GM21825 (cell line): ENCODE measurements around the gene P3H4.

Experiments used
- ATAC-seq: cut with Tn5 transposase; IDR thresholded peaks from one replicate; pipeline ENCODE4 v1.9.1; 2021; ENCODE audit warnings: mild to moderate bottlenecking, moderate library complexity; ENCODE audit not compliant: unreplicated experiment

P3H4 gene

DNA sequence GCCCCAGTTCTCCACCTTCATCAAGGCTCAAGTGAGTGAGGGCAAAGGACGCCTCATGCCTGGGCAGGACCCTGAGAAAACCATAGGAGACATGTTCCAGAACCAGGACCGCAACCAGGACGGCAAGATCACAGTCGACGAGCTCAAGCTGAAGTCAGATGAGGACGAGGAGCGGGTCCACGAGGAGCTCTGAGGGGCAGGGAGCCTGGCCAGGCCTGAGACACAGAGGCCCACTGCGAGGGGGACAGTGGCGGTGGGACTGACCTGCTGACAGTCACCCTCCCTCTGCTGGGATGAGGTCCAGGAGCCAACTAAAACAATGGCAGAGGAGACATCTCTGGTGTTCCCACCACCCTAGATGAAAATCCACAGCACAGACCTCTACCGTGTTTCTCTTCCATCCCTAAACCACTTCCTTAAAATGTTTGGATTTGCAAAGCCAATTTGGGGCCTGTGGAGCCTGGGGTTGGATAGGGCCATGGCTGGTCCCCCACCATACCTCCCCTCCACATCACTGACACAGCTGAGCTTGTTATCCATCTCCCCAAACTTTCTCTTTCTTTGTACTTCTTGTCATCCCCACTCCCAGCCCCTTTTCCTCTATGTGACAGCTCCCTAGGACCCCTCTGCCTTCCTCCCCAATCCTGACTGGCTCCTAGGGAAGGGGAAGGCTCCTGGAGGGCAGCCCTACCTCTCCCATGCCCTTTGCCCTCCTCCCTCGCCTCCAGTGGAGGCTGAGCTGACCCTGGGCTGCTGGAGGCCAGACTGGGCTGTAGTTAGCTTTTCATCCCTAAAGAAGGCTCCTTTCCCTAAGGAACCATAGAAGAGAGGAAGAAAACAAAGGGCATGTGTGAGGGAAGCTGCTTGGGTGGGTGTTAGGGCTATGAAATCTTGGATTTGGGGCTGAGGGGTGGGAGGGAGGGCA is 10.7 kb upstream of the P3H4 start:
- ATAC-seq: no peak

DNA sequence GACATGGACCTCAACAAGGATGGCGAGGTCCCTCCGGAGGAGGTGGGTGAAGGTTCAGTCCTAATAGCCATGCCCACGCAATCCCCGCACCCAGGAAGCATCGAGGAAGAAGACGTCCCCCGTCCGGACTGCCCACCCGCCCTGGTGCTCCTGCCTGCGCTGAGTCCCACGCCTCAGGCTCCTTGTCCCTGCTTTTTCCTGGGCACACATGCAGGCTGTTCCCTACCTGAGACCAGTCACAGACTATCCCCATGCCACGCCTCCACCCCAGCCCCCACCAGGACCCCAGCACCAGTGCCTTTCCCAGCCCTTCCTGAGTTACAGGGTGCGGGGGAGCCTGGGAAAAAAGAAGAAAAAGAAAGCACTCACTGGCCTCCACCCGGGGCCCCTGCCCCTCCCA is 10.0 kb upstream of the P3H4 start:
- ATAC-seq: no peak

DNA sequence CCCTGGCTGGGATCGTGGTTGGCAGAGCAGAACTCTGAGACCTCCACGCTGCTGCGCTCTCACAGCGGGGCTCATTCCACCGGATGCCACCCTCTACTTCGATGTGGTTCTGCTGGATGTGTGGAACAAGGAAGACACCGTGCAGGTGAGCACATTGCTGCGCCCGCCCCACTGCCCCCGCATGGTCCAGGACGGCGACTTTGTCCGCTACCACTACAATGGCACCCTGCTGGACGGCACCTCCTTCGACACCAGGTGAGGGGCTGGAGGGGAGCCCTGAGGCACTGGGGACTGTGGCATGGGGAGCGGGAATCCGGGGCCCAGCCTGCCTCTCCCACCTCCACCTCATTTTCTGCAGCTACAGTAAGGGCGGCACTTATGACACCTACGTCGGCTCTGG is 6.3 kb upstream of the P3H4 start:
- ATAC-seq: no peak

DNA sequence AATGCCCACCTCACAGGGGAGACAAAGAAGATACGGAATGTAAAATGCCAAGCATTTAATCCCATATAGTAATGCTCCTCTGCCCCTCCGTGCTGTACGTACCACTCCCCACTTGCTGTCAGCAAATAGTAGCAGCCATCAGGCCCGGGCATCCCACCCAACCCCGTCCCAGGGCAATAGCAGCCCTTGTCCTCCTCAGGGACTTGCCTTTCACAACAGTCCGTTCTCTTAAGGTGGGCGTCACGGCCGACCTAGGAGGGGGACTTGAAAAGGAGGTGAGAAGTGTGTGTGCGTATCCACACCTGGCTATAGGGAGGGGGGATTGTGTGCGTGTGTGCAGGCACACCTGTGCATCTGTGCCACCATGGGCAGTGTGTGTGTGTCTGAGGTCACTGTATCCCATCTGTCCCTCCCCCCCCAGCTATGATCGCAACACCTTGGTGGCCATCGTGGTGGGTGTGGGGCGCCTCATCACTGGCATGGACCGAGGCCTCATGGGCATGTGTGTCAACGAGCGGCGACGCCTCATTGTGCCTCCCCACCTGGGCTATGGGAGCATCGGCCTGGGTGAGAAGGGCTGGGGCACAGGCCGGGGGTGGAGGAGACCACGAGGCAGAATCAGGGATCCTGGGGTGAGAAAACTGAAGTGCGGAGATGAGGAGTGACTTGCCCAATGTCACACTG is 5.0 kb upstream of the P3H4 start:
- no peak for ATAC-seq

DNA sequence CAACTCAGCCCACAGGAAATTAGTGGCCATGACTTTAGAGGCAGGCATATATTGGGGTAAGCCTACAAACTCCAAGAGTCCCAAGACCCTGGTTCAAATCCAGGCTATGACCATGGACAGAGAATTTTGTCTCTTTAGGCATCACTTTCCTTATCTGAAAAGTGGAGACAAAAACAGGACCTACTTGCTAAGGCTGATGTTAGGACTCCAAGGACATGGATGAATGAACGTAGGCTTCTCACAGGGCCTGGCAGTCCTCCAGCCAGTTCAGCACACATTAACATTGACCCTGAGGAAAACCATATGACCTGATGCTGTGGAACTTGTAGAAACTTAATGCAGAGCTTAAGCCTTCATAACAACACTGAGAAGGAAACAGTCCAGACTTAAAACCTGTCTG is 2.4 kb upstream of the P3H4 start:
- ATAC-seq: no peak

DNA sequence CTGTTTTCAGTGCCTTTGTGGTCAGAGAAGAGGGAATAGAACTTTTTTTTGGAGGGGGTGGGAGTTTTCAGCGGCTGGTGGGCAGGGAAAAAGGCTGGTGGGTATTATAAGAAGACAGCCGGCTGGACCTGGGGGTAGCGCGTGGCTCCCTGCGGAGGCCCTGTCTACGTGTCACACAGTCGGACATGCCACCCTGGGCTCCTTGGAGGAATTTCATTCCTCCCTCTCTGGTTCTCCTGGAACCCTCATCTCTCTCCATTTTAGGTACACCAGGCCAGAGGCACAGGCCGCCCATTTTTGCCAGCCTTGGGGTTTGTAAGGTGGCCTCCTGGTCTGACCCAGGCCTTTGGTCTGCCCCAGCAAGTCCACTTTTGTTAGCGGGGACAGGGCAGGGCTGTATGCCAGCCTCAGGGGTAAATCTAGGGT is 2.0 kb upstream of the P3H4 start:
- no peak for ATAC-seq

DNA sequence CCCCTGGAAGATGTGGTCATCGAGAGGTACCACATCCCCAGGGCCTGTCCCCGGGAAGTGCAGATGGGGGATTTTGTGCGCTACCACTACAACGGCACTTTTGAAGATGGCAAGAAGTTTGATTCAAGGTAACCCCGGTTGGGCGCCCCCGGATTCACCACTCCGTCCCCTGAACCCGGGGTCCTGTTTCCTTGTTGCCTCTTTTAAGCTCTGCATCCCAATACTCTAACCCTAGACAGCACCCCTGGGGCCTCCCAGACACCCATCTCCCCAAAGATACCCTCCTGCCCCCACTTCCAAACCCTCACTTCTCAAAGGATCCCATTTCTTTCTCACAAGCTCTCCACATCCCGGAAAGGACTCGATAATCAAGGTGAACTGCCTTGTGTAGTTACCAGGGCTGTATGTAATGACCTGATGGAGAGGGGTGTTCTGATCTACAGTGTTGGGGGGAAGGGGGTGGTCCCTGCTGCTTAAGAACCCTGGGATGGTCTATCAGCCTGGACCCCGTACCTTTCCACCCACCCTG is 1.5 kb upstream of the P3H4 start:
- no peak for ATAC-seq

DNA sequence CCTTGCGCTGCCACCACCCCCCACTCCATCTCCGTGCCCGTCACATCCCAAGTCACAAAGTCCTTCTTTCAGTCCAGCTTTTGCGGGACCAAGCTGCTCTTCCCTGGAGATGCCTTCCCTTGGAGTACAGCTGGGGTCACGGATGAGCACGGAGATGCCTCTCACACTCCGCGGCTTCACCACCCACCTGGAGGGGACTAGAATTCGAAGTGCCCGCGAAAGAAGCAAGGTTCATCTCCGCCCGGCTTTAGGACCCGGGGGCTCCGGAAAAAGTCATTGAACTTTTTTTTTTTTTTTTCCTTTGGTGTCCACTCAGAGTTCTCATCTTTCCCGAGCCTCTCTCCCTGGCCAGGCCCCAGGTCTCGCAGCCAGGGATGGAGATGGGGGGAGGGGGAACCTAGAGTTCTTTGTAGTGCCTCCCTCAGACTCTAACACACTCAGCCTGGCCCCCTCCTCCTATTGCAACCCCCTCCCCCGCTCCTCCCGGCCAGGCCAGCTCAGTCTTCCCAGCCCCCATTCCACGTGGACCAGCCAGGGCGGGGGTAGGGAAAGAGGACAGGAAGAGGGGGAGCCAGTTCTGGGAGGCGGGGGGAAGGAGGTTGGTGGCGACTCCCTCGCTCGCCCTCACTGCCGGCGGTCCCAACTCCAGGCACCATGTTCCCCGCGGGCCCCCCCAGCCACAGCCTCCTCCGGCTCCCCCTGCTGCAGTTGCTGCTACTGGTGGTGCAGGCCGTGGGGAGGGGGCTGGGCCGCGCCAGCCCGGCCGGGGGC is 817 bp upstream of the P3H4 start, which contains the start of gene FKBP10:
FKBP10 (plus strand) TSS at position 624 of the 771 bp plus-strand sequence; CDS start at position 655, 31 bp downstream.
- ATAC-seq: no peak

DNA sequence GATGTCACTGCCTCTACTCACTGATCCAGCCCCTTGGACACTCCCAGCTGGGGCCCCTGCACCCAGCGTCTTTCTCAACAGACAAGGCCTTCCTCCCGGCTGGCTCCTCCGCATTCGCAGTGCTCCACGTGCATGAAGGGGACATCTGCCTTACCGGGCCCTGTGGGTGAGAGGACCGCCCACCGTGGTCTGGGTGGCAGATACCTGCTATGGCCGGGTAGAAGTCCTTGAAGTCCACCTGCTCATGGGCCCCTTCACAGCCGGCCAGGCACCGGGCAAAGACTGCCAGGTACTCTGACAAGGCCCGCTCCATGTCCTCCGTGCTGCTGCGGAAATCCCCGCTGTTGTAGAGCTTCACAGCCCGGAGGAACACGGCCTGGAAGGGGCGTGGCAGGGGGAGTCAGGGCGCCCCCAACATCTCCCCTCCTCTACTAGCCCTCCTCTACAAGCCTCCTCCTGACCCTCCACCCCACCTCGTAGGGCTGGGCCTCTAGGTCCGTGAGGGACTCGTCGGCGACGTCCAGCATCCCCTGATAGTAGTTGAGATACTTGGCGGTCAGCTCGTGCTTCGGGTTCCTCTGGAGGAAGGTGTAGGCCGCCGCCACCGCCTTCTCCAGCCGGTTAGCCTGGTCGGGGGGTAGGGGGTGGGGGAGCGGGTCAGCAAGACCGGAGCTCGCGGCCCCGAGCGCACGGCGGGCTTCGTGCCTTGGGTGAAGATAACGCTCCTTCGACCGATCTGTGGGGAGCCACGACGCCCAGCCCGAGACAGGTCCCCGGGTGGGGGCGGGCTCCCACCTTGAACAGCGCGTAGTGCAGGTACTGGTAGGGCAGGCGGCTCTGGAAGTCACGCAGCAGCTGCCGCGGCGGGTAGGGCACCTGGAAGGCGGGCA is 845 bp downstream of the P3H4 start:
- no peak for ATAC-seq

DNA sequence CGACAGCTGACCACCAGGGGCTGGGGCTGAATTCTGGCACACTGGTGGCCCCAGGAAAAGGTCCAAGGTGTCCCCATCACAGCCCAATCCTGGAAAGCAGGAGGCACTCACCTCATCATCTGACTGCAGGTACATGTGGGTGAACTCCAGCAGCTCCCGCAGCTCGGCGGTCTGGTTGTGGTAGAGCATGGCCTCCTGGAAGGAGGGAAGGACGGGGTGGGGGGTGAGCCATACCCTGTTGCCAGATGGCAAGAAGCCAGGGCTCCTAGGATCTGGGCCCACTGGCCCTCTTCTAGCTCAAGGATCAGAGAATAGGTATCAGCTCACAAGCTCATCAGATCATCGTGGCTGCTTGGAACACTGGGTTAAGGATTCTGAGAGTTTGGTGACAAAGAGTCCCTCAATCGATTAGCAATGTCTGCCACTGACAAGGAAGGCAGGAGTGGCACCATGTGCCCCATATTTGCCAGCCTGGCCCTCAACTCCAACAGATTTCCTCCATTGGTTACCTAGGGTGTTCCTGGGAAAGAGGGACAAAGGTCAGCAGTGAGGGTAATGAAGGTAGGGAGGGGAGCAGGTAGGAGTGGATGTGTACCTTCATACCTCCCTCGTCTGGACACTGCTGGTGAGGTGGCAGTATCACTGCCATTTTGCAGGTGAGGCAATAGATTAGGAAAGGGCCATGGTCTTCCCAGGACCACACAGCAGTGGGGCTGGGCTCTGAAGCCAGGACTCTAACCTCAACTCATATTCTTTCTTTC is 4.9 kb downstream of the P3H4 start:
- ATAC-seq: no peak

DNA sequence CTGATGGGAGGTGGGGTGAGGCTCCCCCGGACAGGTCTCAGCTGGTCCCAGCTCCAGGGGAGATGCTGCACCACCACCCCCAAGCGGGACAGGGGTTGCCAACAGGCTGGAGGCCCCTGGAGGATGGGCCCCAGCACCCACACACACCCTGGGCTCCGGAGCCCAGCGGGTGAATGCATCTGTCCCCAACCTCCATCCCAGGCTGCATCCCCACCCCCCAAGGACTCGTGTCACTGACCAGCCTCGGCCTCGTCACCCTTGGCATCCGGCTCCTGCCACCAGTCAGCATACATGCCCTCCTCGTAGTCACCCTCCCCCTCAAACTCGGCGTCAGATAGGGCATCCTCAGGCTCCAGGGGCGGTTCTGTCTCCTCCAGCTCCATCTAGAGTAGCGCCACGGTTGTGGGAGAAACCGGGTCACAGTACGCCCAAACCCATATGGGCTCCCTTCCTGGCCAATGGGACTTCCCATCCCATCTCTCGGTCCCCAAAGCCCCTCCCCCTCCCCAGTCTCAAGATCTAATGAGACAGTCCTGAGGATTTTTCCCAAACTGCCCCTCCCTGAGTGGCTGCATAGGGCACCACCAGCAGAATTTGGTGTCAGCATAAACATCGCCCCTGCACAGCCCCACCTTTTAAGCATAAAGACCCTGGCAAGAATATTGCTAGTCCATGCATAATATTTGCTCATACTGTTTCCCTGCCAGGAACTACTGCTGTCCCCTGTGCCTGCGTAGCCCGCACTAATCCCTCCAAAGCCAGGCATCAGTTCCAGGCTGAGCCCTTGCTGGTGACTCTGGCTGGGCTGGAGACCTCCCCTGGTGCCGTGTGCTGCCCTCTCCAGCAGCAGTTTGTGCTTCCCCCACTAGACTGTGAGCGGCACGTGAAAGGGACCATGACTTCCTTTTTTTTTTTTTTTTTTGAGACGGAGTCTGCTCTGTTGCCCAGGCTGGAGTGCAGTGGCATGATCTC is 8.4 kb downstream of the P3H4 start:
- ATAC-seq: no peak

DNA sequence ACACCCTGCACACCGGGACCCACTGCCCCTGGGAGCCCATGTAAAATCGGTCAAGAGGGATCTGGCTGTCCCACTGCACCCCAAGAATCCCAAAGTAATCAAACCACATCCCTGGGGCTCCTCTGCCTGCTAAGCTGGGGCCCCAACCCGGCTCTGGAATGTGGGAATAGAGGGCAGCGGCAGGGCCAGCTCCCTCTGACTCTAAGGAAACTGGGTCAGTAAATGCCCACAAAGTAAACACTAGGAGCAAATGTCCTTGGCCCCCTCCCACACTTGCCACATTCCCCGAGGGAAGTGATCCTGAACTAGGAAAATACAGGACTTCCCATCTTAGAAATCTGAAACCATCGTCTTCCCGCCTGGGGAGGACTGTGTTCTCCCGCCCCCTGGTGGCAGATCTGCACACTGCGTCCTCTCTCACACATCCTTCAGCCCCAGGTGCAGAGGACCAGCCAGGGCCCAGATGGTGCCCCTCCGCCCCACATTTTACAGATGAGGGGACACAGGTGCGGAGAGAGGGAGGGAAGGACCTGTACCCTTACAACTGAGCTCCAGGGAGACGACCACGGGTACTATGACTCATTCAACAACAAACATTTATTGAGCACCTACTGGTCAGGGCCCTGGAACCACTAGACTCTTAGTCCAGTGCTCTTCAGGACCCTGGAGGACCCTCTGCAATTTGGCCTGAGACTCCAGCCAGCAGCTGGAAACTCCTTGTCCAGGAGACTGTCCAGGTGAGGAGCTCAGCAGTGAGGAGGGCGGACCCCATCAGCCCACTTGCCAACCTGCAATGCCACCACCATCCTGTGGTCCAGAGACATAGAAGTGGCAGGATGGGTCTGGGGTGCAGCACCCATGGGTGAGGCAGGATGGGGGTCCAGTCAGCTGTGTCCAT is 10.1 kb downstream of the P3H4 start:
- no peak for ATAC-seq

DNA sequence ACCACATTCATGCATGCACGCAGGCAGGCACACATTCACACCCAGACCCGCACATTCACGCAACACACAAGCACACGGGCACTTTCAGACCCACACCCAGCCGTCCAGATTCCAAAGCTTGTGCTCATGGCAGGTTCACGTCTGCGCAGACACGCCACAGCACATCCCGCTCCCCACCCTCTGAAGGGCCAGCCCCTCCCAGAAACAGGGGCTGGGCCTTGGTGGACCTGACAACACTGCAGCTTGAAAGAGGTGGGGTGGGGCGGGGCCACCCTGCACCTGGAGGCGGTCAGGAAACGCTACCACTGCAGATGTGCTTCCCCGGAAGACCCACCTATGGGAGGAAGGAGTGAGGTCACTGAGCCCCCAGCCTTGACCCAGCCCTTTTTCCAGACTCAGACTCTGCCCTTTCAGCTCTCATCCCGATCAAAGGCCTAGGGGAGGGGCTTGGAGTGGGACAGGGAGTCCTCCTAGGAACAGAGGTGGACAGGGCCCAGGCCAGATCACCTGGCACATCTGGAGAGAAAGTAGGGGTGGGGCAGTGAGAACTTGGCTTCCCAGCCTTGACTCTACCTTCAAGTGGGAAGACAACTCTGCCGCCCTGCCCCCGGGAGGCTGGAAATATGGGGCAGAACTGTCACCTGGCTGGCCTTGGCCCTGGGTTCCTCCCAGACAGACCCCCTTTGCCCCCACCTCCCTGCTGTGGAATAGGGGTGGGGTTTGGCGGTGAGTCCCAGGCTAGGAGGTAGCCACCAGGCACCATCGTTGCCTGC is 11.0 kb downstream of the P3H4 start:
- ATAC-seq: no peak

DNA sequence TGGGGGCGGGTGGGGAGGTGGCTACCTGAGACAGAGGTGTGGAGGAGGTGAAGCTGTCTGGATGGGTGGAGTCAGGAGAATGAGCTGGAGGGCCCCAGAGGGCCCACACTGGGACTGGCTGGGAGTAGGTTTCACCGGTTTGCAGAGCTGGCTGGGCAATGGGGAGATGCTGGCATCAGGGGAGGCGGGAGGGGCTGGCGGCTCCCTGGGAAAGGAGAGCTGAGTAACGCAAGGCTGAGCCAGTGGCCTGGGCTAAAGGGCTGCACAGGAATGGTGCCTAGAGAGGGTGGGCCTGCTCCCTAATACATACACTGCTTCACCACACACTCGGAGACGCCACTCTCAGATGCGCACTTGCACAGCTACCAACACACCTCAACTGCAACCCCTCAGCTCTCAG is 12.4 kb downstream of the P3H4 start:
- ATAC-seq: no peak

DNA sequence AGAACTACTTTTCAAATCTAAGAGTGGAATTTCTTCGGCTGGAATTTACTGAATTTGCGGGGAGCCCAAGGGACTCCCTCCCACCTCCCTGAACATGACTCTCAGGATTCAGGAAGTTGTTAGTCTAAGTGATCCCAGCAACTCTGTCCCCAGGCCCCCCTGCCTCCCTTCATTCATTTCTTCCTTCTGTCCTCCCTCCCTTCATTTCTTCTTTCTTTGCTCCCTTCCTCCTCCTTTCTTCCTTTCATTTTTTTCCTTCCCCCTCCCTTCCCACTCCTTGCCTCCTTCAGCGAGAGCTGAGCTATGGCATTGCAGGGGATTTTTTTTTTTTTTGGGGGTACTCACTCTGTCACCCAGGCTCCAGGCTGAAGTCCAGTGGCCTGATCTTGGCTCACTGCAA is 14.4 kb downstream of the P3H4 start:
- ATAC-seq: no peak

DNA sequence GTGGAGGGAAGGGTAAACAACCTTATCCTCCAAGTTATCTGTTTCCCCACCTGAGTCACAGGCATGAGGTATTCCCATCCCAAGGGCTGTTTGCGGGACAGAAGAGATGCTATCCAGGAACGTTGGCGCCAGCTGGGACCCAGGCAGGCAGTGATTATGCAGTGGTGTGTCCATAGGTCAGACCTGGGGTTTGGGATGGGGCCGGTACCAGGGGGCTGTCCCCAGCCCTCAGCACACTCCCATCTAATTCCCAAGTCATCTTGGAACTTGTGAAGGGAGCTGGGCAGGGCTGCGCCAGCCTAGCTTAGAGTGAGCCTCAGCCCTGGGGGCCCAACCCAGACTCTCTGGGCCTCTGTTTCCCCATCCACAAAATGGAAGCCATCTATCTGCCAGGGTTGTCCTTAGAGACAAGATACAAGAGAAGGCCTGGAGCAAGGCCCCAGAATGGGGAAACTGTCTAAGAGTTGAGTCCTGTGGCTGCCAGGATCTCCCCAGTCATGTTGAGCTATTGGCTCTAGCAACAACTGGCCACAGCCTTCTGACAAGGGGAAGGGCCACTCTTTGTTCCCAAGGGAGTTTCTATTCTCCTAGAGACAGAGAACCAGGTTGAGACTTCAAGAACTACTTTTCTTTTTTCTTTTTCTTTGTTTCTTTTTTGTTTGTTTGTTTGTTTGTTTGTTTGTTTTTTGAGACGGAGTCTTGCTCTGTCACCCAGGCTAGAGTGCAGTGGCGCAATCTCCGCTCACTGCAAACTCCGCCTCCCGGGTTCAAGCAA is 15.4 kb downstream of the P3H4 start:
- no peak for ATAC-seq
